GM13977 (cell line): ENCODE results near the gene TFG.

Source experiments
- DNase-seq: peaks from one replicate; pipeline ENCODE4 v3.0.0; 2012; ENCODE audit warnings: low spot score
- CTCF ChIP-seq: IDR thresholded peaks from 2 replicates; pipeline ENCODE4 v1.5.1; 2012; ENCODE audit warnings: mild to moderate bottlenecking, control low read depth; ENCODE audit not compliant: insufficient read depth; ENCODE audit errors: extremely low read depth, missing control alignments
- in situ Hi-C: fragments of 300-500 bp; cut with MboI; formaldehyde crosslinking; loops from one replicate; pipeline ENCODE4 v1.12.0; 2022; ENCODE audit warnings: low sequenced_read_pairs, low pct_unique_long_range_greater_than_20kb, mixed read lengths, inconsistent platforms; ENCODE audit not compliant: unreplicated experiment

The TFG gene

GRCh38 chr3:100682056-100682853 lies 27.0 kb upstream of the TFG start:
- in situ Hi-C loops = no loop called here
- DNase-seq = no peak

GRCh38 chr3:100682854-100683760 lies 26.2 kb upstream of the TFG start:
- in situ Hi-C loops = no loop called here
- no peak for TF ChIP-seq CTCF
- DNase-seq = no peak

More at GRCh38 chr3:100682056-100682853, 27.0 kb upstream of the TFG start:
- TF ChIP-seq CTCF = no peak

GRCh38 chr3:100693225-100693624 lies 16.1 kb upstream of the TFG start:
- in situ Hi-C loops = no loop called here
- TF ChIP-seq CTCF = no peak

GRCh38 chr3:100695696-100696095 lies 13.6 kb upstream of the TFG start:
- no peak for DNase-seq
- no peak for TF ChIP-seq CTCF
- in situ Hi-C loops = no loop called here

More at GRCh38 chr3:100693225-100693624, 16.1 kb upstream of the TFG start:
- no peak for DNase-seq

- no peak for TF ChIP-seq CTCF
- no peak for DNase-seq
- in situ Hi-C loops = no loop called here
Observed at GRCh38 chr3:100696161-100696560, 13.1 kb upstream of the TFG start.

GRCh38 chr3:100697172-100697571 lies 12.1 kb upstream of the TFG start:
- TF ChIP-seq CTCF = no peak
- DNase-seq = no peak
- in situ Hi-C loops = no loop called here
